Thyroid gland (tissue), 4 donors: ENCODE measurements around the gene VAMP7. TPM values are rescaled to one million over a fixed set of nuclear protein-coding genes. Genes with fewer than 3 reads are reported as not detected.
"Not testable (repeated sequence)": the region's sequence is repeated elsewhere in the genome, so short reads cannot be mapped to it uniquely, and the experiment has no call there.

Experiments used
- DNase-seq, 2 donors: peaks; one replicate each; pipeline ENCODE4 v3.0.0-alpha.2; 2019
- H3K27ac ChIP-seq, 3 donors: fragments of 200-600 bp; sonication (generic); 1 replicate in 2 of 3; 2 replicates in 1 of 3; pipeline ENCODE4 v1.5.1; 2016 to 2019; ENCODE audit warnings: mild to moderate bottlenecking in 1 of 3, moderate library complexity in 1 of 3
- H3K27me3 ChIP-seq: fragments of 200-600 bp; sonication (generic); one replicate; pipeline ENCODE4 v1.5.1; 2019
- H3K36me3 ChIP-seq, 2 donors: fragments of 200-600 bp; sonication (generic); one replicate each; pipeline ENCODE4 v1.5.1; 2016 to 2019
- H3K4me1 ChIP-seq, 2 donors: fragments of 200-600 bp; sonication (generic); one replicate each; pipeline ENCODE4 v1.5.1; 2017 to 2019
- H3K4me3 ChIP-seq, 3 donors: fragments of 200-600 bp; sonication (generic); replicated peaks in 1 of 3; 1 replicate in 2 of 3; 2 replicates in 1 of 3; pipeline ENCODE4 v1.5.1; 2016; ENCODE audit warnings: mild to moderate bottlenecking in 1 of 3
- H3K9me3 ChIP-seq: fragments of 200-600 bp; sonication (generic); one replicate; pipeline ENCODE4 v1.5.1; 2017
- CTCF ChIP-seq, 6 experiments: fragments of 200-600 bp in 3 of 6; fragments of 450-650 bp in 3 of 6; sonication (generic) in 3 of 6; IDR thresholded peaks; one replicate each; pipeline ENCODE4 v1.5.1; 2016 to 2019; ENCODE audit warnings: antibody characterized with exemption in 6 of 6, mild to moderate bottlenecking in 2 of 6, inconsistent platforms in 1 of 6, moderate library complexity in 1 of 6
- POLR2A ChIP-seq, 2 donors: fragments of 450-650 bp; IDR thresholded peaks; one replicate each; pipeline ENCODE4 v1.6.1; 2017; ENCODE audit warnings: antibody characterized with exemption in 2 of 2, mild to moderate bottlenecking in 2 of 2, moderate library complexity in 1 of 2
- WGBS, 2 donors: methylation state at CpG; one replicate each; pipeline ENCODE4 v1.1.5; 2017; 5-methylcytosine and 5-hydroxymethylcytosine counted together
- intact Hi-C: fragments of 100-400 bp; cut with DNase I; formaldehyde crosslinking; loops from one replicate; pipeline ENCODE4 v1.15.1; 2023
- total RNA-seq, 4 donors: library from RNA; depleted of rRNA; stranded (reverse); fragments of >200 nt; gene quantifications; one replicate each; pipeline ENCODE4 v1.2.3, GENCODE V29; 2016

The VAMP7 gene
- total RNA-seq, result 10 to 100 TPM; 39.5 to 46.5 (median 40.8) TPM

- peak in 1 of 2 donors; percentile 79 for TF ChIP-seq POLR2A (IDR thresholded peaks at IDR 0.05)
- no peak for TF ChIP-seq CTCF (IDR thresholded peaks at IDR 0.05)
- Histone ChIP-seq H3K4me1 (no peaks in the 10 kb centered on the region), H3K4me3 (peak within 1 kb of the TSS; percentile 15 to 73 (median 51)), H3K27me3 (no peaks in the 10 kb centered on the region), H3K36me3 (no peaks in the 10 kb centered on the region), H3K27ac (peak within 1 kb of the TSS; percentile 57 to 64 (median 57)), H3K9me3 (no peaks in the 10 kb centered on the region)
- intact Hi-C loops, result no loop called here
- WGBS, 2 donors, result 20 to 31% methylated on average over 20 to 48 of the region's 48 CpGs
- DNase-seq, result peak; percentile 86 to 89
These were observed at the start of gene VAMP7 for GRCh38 chrX:155881158-155881993. Gene VAMP7, plus strand, starts transcription at chrX:155881345. Its CDS starts 8,122 bp downstream, at chrX:155889467.

GRCh38 chrX:155841232-155841631, 39.9 kb upstream of the VAMP7 start:
- TF ChIP-seq CTCF (IDR thresholded peaks at IDR 0.05), result no peak
- no peak for TF ChIP-seq POLR2A (IDR thresholded peaks at IDR 0.05)
- no peak for DNase-seq
- Histone ChIP-seq H3K9me3 (no peaks in the 10 kb centered on the region), H3K4me1 (no peaks in the 10 kb centered on the region), H3K27me3 (no peaks in the 10 kb centered on the region), H3K4me3 (no peak overlapping the region), H3K36me3 (no peaks in the 10 kb centered on the region), H3K27ac (no peak overlapping the region)
- intact Hi-C loops, result no loop called here
- 80 to 81% methylated on average over 3 of the region's 3 CpGs for WGBS, 2 donors

- H3K27me3 ChIP-seq, H3K27ac ChIP-seq, H3K4me3 ChIP-seq, DNase-seq, H3K9me3 ChIP-seq, H3K36me3 ChIP-seq, intact Hi-C loops, H3K4me1 ChIP-seq: not testable (repeated sequence)
- 83 to 86% methylated on average over 2 of the region's 2 CpGs for WGBS, 2 donors
These were observed 29.4 kb upstream of the VAMP7 start for GRCh38 chrX:155851786-155852185.

- WGBS, 2 donors, result 3 to 11% methylated on average over 1 of the region's 1 CpG
- H3K4me1 ChIP-seq, result no peaks in the 10 kb centered on the region
- H3K4me3 ChIP-seq, result no peak overlapping the region
- intact Hi-C loops, result no loop called here
- H3K27me3 ChIP-seq, result no peaks in the 10 kb centered on the region
- H3K9me3 ChIP-seq, result no peaks in the 10 kb centered on the region
- H3K36me3 ChIP-seq, result no peaks in the 10 kb centered on the region
- no peak overlapping the region for H3K27ac ChIP-seq
- TF ChIP-seq POLR2A (IDR thresholded peaks at IDR 0.05) (no peak), CTCF (IDR thresholded peaks at IDR 0.05) (no peak)
- no peak for DNase-seq
These were observed 23.6 kb upstream of the VAMP7 start for GRCh38 chrX:155857561-155857960.

- no peaks in the 10 kb centered on the region for H3K27me3 ChIP-seq
- 23 to 44% methylated on average over 1 of the region's 1 CpG for WGBS, 2 donors
- H3K36me3 ChIP-seq, result no peaks in the 10 kb centered on the region
- no peak overlapping the region for H3K4me3 ChIP-seq
- intact Hi-C loops, result no loop called here
- TF ChIP-seq POLR2A (IDR thresholded peaks at IDR 0.05) (no peak), CTCF (IDR thresholded peaks at IDR 0.05) (peak in 1 of 6 experiments; percentile 10)
- H3K9me3 ChIP-seq, result no peaks in the 10 kb centered on the region
- DNase-seq, result no peak
- H3K27ac ChIP-seq, result no peak overlapping the region
- no peaks in the 10 kb centered on the region for H3K4me1 ChIP-seq
These were observed 16.5 kb upstream of the VAMP7 start for GRCh38 chrX:155864655-155865054.
